Sigmoid colon (tissue), 7 donors: ENCODE results near the gene CR2. TPM values are rescaled to one million over a fixed set of nuclear protein-coding genes. Genes with fewer than 3 reads are reported as not detected.

ENCODE experiments used
- DNase-seq: peaks from one replicate; pipeline ENCODE4 v3.0.0-alpha.2; 2019
- H3K27ac ChIP-seq, 4 donors: fragments of 200-600 bp; sonication (generic); one replicate each; pipeline ENCODE4 v1.5.1; 2016 to 2019; ENCODE audit warnings: mild to moderate bottlenecking in 1 of 4
- H3K27me3 ChIP-seq, 3 donors: fragments of 200-600 bp; sonication (generic); one replicate each; pipeline ENCODE4 v1.5.1; 2019; ENCODE audit warnings: mild to moderate bottlenecking in 1 of 3
- H3K36me3 ChIP-seq, 4 donors: fragments of 200-600 bp; sonication (generic); one replicate each; pipeline ENCODE4 v1.5.1; 2016 to 2019
- H3K4me1 ChIP-seq, 4 donors: fragments of 200-600 bp; sonication (generic); one replicate each; pipeline ENCODE4 v1.5.1; 2017 to 2019
- H3K4me3 ChIP-seq, 4 donors: fragments of 200-600 bp; sonication (generic); one replicate each; pipeline ENCODE4 v1.5.1; 2017 to 2019; ENCODE audit warnings: mild to moderate bottlenecking in 2 of 4, moderate library complexity in 1 of 4
- H3K9me3 ChIP-seq, 4 donors: fragments of 200-600 bp in 3 of 4; sonication (generic) in 3 of 4; one replicate each; pipeline versions ENCODE4 v1.5.1 to v1.6.1; 2013 to 2019
- EP300 ChIP-seq, 4 donors: sonication (generic); formaldehyde crosslinking; IDR thresholded peaks; one replicate each; pipeline ENCODE4 v1.6.1; 2017; ENCODE audit warnings: antibody characterized with exemption in 4 of 4
- POLR2A ChIP-seq, 2 donors: fragments of 450-650 bp; IDR thresholded peaks; one replicate each; pipeline ENCODE4 v1.6.1; 2016; ENCODE audit warnings: antibody characterized with exemption in 2 of 2, mild to moderate bottlenecking in 2 of 2, moderate library complexity in 2 of 2
- POLR2AphosphoS5 ChIP-seq, 4 donors: sonication (generic); formaldehyde crosslinking; IDR thresholded peaks; one replicate each; pipeline ENCODE4 v1.6.1; 2017; ENCODE audit warnings: antibody characterized with exemption in 4 of 4
- WGBS, 2 donors: extraction: QIAGEN DNeasy Blood & Tissue Kit; methylation state at CpG; one replicate each; pipeline ENCODE4 v1.1.7; 2013; 5-methylcytosine and 5-hydroxymethylcytosine counted together
- intact Hi-C: fragments of 100-400 bp; cut with DNase I; formaldehyde crosslinking; loops from one replicate; pipeline ENCODE4 v1.15.1; 2023
- polyA plus RNA-seq, 3 donors: library from polyadenylated mRNA; stranded (reverse); fragments of 200-250 nt; gene quantifications; one replicate each; pipeline ENCODE4 v1.2.3, GENCODE V29; 2013
- total RNA-seq, 4 donors: library from RNA; depleted of rRNA; stranded (reverse); fragments of >200 nt; gene quantifications; one replicate each; pipeline ENCODE4 v1.1.0, GENCODE V29; 2016
- TF ChIP-seq, protein P1 (sequence below), 4 experiments: fragments of 450-650 bp in 3 of 4; fragments of 200-600 bp in 1 of 4; IDR thresholded peaks; one replicate each; pipeline ENCODE4 v1.5.1; 2016 to 2019; ENCODE audit warnings: antibody characterized with exemption in 4 of 4, mild to moderate bottlenecking in 3 of 4, moderate library complexity in 2 of 4
- donor health status: healthy with polysubstance abuse.
- donor health status: Bipolar disorder and iron deficiency.
- donor health status: healthy.

CR2 gene
- total RNA-seq (not detected), polyA plus RNA-seq (10 to 100 TPM in 1 of 3 donors, under 1 TPM in 2; 0.23 to 50.7 (median 0.60) TPM)

DNA sequence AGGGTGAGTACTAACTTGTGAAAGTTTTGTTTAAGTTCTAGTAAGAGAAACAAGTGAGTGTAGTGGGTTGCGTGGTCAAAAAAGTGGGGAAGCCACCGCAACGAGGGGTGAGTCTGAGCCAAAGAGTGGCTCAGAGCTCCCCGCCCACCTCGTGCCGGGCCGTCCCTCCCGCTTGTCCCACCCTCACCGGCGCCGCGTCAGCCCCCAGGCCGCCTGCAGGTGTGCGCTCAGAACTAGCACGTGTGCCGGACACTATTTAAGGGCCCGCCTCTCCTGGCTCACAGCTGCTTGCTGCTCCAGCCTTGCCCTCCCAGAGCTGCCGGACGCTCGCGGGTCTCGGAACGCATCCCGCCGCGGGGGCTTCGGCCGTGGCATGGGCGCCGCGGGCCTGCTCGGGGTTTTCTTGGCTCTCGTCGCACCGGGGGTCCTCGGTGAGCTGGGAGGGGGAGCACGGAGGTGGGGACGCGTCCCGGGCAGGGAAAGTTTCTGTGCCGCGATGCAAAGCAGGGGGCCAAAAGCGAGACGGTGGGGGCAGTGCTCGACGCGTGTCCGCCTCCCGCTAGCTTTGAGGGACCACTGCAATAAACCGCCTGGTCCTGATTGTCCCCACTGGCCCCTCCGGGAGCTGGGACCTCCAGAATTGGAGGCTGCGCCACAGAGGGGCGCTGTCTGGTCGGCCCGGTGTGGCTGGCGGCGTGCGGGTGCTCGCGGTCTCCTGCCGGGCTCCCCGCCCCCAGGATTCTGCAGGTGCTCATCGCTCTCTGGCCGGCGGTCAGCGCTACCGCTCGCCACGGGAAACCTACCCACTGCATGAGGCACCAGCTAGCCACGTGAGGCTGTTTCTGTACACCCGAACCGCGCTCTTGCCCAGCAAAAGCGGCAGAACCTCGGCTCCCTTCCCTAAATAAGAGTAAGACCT lies at the start of gene CR2:
Gene CR2 (plus strand): TSS at position 283 of the 919 bp plus-strand sequence. CDS start 91 bp downstream, at position 374.
- intact Hi-C loops: no loop called here
- peak within 1 kb of the TSS in 3 of 4 donors; percentile 34 to 51 (median 47) for H3K4me3 ChIP-seq
- no peaks in the 10 kb centered on the region for H3K9me3 ChIP-seq
- peaks cover 13 to 41% (median 27%) of the 10 kb centered on the region in 3 donors for H3K27me3 ChIP-seq
- no peak within 1 kb of the TSS for H3K27ac ChIP-seq
- TF ChIP-seq, protein P1, sequence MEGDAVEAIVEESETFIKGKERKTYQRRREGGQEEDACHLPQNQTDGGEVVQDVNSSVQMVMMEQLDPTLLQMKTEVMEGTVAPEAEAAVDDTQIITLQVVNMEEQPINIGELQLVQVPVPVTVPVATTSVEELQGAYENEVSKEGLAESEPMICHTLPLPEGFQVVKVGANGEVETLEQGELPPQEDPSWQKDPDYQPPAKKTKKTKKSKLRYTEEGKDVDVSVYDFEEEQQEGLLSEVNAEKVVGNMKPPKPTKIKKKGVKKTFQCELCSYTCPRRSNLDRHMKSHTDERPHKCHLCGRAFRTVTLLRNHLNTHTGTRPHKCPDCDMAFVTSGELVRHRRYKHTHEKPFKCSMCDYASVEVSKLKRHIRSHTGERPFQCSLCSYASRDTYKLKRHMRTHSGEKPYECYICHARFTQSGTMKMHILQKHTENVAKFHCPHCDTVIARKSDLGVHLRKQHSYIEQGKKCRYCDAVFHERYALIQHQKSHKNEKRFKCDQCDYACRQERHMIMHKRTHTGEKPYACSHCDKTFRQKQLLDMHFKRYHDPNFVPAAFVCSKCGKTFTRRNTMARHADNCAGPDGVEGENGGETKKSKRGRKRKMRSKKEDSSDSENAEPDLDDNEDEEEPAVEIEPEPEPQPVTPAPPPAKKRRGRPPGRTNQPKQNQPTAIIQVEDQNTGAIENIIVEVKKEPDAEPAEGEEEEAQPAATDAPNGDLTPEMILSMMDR (IDR thresholded peaks at IDR 0.05): peak in 1 of 4 experiments; percentile 9
- no peak for TF ChIP-seq POLR2A (IDR thresholded peaks at IDR 0.05)
- 1% methylated on average over 75 of the region's 75 CpGs for WGBS, 2 donors
- peak; percentile 50 for DNase-seq
- peaks cover 0 to 16% (median 13%) of the 10 kb centered on the region in 4 donors for H3K4me1 ChIP-seq
- no peaks in the 10 kb centered on the region for H3K36me3 ChIP-seq

DNA sequence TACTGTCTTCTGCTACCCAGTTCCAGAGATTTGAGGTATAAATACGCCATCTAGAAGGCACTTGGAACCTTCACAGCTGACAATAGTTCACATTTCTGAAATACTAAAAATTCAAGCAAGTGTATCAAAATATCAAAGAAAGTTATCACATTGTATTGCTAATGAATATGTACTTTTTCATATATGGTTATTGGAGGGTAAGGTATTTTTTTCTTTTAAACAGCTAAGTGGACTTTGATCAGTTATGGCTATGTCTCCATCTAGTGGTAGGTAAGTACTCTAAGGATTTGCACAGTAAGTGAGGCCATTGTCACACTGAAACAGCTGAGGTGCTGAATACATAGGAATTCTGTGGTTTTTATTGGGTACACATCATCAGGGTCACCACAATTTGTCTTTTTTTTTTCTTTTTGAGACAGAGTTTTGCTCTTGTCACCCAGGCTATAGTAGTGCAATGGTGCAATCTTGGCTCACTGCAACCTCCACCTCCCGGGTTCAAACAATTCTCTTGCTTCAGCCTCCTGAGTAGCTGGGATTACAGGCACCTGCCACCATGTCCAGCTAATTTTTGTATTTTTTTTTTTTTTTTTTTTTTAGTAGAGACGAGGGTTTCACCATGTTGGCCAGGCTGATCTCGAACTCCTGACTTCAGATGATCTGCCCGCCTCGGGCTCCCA lies 49.1 kb upstream of the CR2 start:
- TF ChIP-seq POLR2AphosphoS5 (IDR thresholded peaks at IDR 0.05): no peak
- TF ChIP-seq, protein P1 (IDR thresholded peaks at IDR 0.05): peak in 3 of 4 experiments; percentile 30 to 61 (median 51)
- intact Hi-C loops: no loop called here
- H3K27me3 ChIP-seq: no peaks in the 10 kb centered on the region
- H3K27ac ChIP-seq: no peak overlapping the region
- 79 to 82% methylated on average over 6 of the region's 6 CpGs for WGBS, 2 donors
- no peak overlapping the region for H3K4me3 ChIP-seq
- no peaks in the 10 kb centered on the region for H3K9me3 ChIP-seq
- no peak for DNase-seq
- no peaks in the 10 kb centered on the region for H3K4me1 ChIP-seq
- H3K36me3 ChIP-seq: no peaks in the 10 kb centered on the region

DNA sequence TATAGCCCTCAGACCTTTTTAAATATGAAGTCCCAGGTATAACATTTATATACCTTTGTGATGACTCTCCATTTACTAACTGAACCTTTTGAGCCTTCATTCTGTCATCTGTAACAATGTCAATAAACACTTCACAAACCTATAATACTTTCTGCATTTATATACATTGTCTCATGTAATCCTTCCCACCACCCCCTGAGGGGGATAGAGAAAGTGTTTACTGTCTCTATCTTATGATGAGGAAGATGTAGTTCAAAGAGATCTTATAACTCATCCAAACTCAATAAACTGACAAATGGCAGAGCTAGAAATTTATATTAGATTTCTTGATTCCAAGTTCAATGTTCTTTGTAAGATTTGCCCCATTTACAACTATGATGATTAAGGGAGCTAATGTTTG lies 48.3 kb upstream of the CR2 start:
- Histone ChIP-seq H3K27ac (no peak overlapping the region), H3K36me3 (no peaks in the 10 kb centered on the region), H3K4me3 (no peak overlapping the region), H3K9me3 (no peaks in the 10 kb centered on the region), H3K4me1 (no peaks in the 10 kb centered on the region), H3K27me3 (no peaks in the 10 kb centered on the region)
- TF ChIP-seq POLR2A (IDR thresholded peaks at IDR 0.05) (no peak), EP300 (IDR thresholded peaks at IDR 0.05) (no peak), POLR2AphosphoS5 (IDR thresholded peaks at IDR 0.05) (no peak)
- TF ChIP-seq, protein P1 (IDR thresholded peaks at IDR 0.05): no peak
- no peak for DNase-seq
- intact Hi-C loops: no loop called here

DNA sequence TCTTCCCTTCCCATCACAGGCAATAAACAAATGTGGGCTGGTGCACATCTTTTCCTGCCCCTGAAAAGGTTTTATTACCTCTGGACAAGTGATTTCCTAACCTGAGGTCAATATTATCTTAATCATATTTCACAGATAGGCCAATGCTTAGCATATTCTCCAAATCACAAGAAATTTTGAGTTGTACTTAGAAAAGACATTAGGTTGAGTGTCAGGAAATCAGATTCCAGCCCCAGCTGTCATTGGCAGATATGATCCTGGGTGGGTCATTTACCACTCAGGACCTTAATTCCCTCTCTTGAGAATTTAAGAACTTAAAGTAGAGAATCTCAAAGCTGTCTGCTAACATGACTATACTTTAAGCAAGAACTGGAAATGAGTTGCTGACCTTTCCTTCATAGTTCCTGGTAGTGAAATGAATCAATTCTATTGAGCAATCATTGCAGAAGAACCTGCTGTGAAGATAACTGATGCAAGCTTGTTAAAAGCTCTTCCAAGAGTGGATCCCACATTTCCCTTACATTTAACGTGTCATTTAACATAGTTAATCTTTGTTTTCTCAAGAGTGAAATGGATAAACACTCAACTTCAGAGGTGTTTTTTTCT lies 46.4 kb upstream of the CR2 start:
- no peaks in the 10 kb centered on the region for H3K9me3 ChIP-seq
- no peaks in the 10 kb centered on the region for H3K4me1 ChIP-seq
- no peak overlapping the region for H3K4me3 ChIP-seq
- no peaks in the 10 kb centered on the region for H3K36me3 ChIP-seq
- 18 to 41% methylated on average over 1 of the region's 1 CpG for WGBS, 2 donors
- no peak overlapping the region for H3K27ac ChIP-seq
- H3K27me3 ChIP-seq: no peaks in the 10 kb centered on the region
- no peak for DNase-seq
- intact Hi-C loops: no loop called here
- TF ChIP-seq, protein P1 (IDR thresholded peaks at IDR 0.05): no peak
- TF ChIP-seq POLR2AphosphoS5 (IDR thresholded peaks at IDR 0.05): peak in 1 of 4 donors; percentile 14
- TF ChIP-seq EP300 (IDR thresholded peaks at IDR 0.05): no peak
- TF ChIP-seq POLR2A (IDR thresholded peaks at IDR 0.05): no peak
